Thoracic aorta (tissue), 2 donors: ENCODE results near the gene TMEM115. TPM values are rescaled to one million over a fixed set of nuclear protein-coding genes. Genes with fewer than 3 reads are reported as not detected.

ENCODE experiments used
- ATAC-seq: fragments of 150-250 bp; one replicate; pipeline ENCODE4 v1.8.0; 2017; ENCODE audit warnings: low read depth; ENCODE audit not compliant: insufficient number of reproducible peaks, low FRiP score
- DNase-seq: peaks from one replicate; pipeline ENCODE4 v3.0.0-alpha.2; 2020; ENCODE audit warnings: low spot score
- H3K27ac ChIP-seq, 2 donors: fragments of 200-600 bp; sonication (generic); 1 replicate in 1 of 2; 2 replicates in 1 of 2; pipeline ENCODE4 v1.5.1; 2016; ENCODE audit warnings: mild to moderate bottlenecking in 2 of 2, moderate library complexity in 2 of 2
- H3K27me3 ChIP-seq: fragments of 200-600 bp; sonication (generic); replicated peaks from 2 replicates; pipeline ENCODE4 v1.6.0; 2016; ENCODE audit warnings: mild to moderate bottlenecking; ENCODE audit not compliant: insufficient read depth
- H3K36me3 ChIP-seq: fragments of 200-600 bp; sonication (generic); one replicate; pipeline ENCODE4 v1.5.1; 2016
- H3K4me1 ChIP-seq, 2 donors: fragments of 200-600 bp; sonication (generic); 1 replicate in 1 of 2; 2 replicates in 1 of 2; pipeline versions ENCODE4 v1.5.1 to v1.6.0; 2016; ENCODE audit warnings: low read depth in 2 of 2, mild to moderate bottlenecking in 1 of 2; ENCODE audit not compliant: control insufficient read depth in 1 of 2
- H3K4me3 ChIP-seq: fragments of 200-600 bp; sonication (generic); 2 replicates; pipeline ENCODE4 v1.5.1; 2016; ENCODE audit warnings: mild to moderate bottlenecking
- H3K9me3 ChIP-seq: fragments of 200-600 bp; sonication (generic); 2 replicates; pipeline ENCODE4 v1.5.1; 2016
- total RNA-seq, 2 donors: library from RNA; depleted of rRNA; stranded (reverse); fragments of >200 nt; gene quantifications; one replicate each; pipeline versions ENCODE4 v1.1.0 to v1.2.3, GENCODE V29; 2016
- TF ChIP-seq, protein P1 (sequence below): fragments of 200-600 bp; sonication (generic); IDR thresholded peaks from one replicate; pipeline ENCODE4 v1.5.1; 2019; ENCODE audit warnings: antibody characterized with exemption

Gene TMEM115
- total RNA-seq, 2 donors from 2014 or later, result 55.0 to 57.7 TPM

DNA sequence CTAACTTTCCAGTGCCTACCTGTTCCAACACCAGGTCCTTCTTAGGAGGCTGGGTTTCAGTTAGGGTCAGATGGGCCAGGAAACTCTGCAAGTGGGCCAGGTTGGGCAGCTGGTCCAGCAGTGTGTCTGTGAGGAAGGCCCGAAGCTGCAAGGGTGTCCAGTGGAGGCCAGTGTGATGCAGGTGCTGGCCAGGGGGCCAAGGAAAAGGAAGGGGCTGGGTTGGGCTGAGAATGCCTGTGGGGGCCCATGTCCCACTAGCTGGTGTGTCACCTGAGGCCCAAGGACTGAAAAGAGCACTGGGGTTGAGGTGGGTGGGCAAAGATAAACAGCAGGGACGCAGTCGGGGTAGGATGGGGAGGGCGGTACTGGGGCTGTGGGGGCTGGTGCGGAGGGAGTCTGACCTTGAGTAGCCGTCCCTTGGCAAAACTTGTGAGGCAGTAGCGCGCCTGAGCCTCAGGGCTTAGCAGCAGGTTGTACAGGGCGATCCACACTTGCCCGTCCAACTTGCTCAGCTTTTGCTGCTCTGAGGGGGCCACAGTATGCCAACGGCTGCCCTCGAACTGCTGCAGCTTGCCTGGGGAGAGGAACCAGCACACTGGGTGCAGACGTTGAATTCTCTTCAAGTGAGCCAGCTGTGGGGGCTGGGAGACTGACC lies 17.2 kb downstream of the TMEM115 start:
- TF ChIP-seq, protein P1, sequence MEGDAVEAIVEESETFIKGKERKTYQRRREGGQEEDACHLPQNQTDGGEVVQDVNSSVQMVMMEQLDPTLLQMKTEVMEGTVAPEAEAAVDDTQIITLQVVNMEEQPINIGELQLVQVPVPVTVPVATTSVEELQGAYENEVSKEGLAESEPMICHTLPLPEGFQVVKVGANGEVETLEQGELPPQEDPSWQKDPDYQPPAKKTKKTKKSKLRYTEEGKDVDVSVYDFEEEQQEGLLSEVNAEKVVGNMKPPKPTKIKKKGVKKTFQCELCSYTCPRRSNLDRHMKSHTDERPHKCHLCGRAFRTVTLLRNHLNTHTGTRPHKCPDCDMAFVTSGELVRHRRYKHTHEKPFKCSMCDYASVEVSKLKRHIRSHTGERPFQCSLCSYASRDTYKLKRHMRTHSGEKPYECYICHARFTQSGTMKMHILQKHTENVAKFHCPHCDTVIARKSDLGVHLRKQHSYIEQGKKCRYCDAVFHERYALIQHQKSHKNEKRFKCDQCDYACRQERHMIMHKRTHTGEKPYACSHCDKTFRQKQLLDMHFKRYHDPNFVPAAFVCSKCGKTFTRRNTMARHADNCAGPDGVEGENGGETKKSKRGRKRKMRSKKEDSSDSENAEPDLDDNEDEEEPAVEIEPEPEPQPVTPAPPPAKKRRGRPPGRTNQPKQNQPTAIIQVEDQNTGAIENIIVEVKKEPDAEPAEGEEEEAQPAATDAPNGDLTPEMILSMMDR, result no peak
- Histone ChIP-seq H3K27me3 (no peaks in the 10 kb centered on the region), H3K36me3 (no peaks in the 10 kb centered on the region), H3K4me3 (no peak overlapping the region), H3K4me1 (peaks cover 21 to 53% of the 10 kb centered on the region in 2 donors), H3K27ac (no peak overlapping the region), H3K9me3 (no peaks in the 10 kb centered on the region)
- ATAC-seq (no peak), DNase-seq (no peak)

- no peak for DNase-seq
- Histone ChIP-seq H3K36me3 (no peaks in the 10 kb centered on the region), H3K4me1 (peaks cover 21 to 54% of the 10 kb centered on the region in 2 donors), H3K27ac (peak overlapping the region in 1 of 2 donors; percentile 93), H3K9me3 (no peaks in the 10 kb centered on the region), H3K27me3 (no peaks in the 10 kb centered on the region), H3K4me3 (peak overlapping the region; percentile 74)
- TF ChIP-seq, protein P1, result no peak
- no peak for ATAC-seq
Measured at GRCh38 chr3:50341537-50341936, 17.8 kb downstream of the TMEM115 start.

GRCh38 chr3:50340448-50341329 lies 18.6 kb downstream of the TMEM115 start, which contains the start of gene RASSF1:
Gene RASSF1, minus strand, starts transcription at chr3:50340836. Its CDS starts 31 bp downstream, at chr3:50340805.
- TF ChIP-seq, protein P1, result no peak
- peaks cover 27 to 57% of the 10 kb centered on the region in 2 donors for H3K4me1 ChIP-seq
- peak within 1 kb of the TSS; percentile 90 to 93 for H3K27ac ChIP-seq
- H3K4me3 ChIP-seq, result peak within 1 kb of the TSS; percentile 74
- no peaks in the 10 kb centered on the region for H3K36me3 ChIP-seq
- no peak for ATAC-seq
- no peaks in the 10 kb centered on the region for H3K9me3 ChIP-seq
- DNase-seq, result no peak
- no peaks in the 10 kb centered on the region for H3K27me3 ChIP-seq

GRCh38 chr3:50340147-50340447 lies 19.2 kb downstream of the TMEM115 start:
- TF ChIP-seq, protein P1, result no peak
- ATAC-seq (no peak), DNase-seq (no peak)
- H3K27me3 ChIP-seq, result no peaks in the 10 kb centered on the region
- H3K4me1 ChIP-seq, result peaks cover 30 to 57% of the 10 kb centered on the region in 2 donors
- peak overlapping the region; percentile 90 to 93 for H3K27ac ChIP-seq
- peak overlapping the region; percentile 74 for H3K4me3 ChIP-seq
- H3K36me3 ChIP-seq, result no peaks in the 10 kb centered on the region
- H3K9me3 ChIP-seq, result no peaks in the 10 kb centered on the region

- H3K27me3 ChIP-seq, result no peaks in the 10 kb centered on the region
- no peak for ATAC-seq
- H3K4me3 ChIP-seq, result peak overlapping the region; percentile 74
- DNase-seq, result no peak
- no peaks in the 10 kb centered on the region for H3K36me3 ChIP-seq
- H3K4me1 ChIP-seq, result peaks cover 35 to 61% of the 10 kb centered on the region in 2 donors
- H3K27ac ChIP-seq, result peak overlapping the region; percentile 90 to 93
- H3K9me3 ChIP-seq, result no peaks in the 10 kb centered on the region
- TF ChIP-seq, protein P1, result no peak
Measured at GRCh38 chr3:50339485-50340146, 19.7 kb downstream of the TMEM115 start.
